Neural crest cell (in vitro differentiated cells): Measurements from ENCODE around the gene KRTAP19-8. TPM values are rescaled to one million over a fixed set of nuclear protein-coding genes. Genes with fewer than 3 reads are reported as not detected.

Experiments
- DNase-seq: peaks from one replicate; pipeline ENCODE4 v3.0.0; 2021; ENCODE audit warnings: low read depth, mixed read lengths, low spot score
- H3K27ac Mint-ChIP-seq: one replicate; pipeline ENCODE4 v1.8.0; 2021; ENCODE audit warnings: mild to moderate bottlenecking, mixed read lengths; ENCODE audit not compliant: unreplicated experiment
- H3K27me3 Mint-ChIP-seq: 2 replicates; pipeline ENCODE4 v1.8.0; 2021; ENCODE audit warnings: low read depth, mild to moderate bottlenecking, mixed read lengths
- H3K36me3 Mint-ChIP-seq: 2 replicates; pipeline ENCODE4 v1.8.0; 2021; ENCODE audit warnings: low read depth, mild to moderate bottlenecking, mixed read lengths
- H3K4me1 Mint-ChIP-seq: 2 replicates; pipeline ENCODE4 v1.8.0; 2021; ENCODE audit warnings: mixed read lengths
- H3K4me3 Mint-ChIP-seq: one replicate; pipeline ENCODE4 v1.8.0; 2021; ENCODE audit warnings: mild to moderate bottlenecking, mixed read lengths
- H3K9me3 Mint-ChIP-seq: 2 replicates; pipeline ENCODE4 v1.8.0; 2021; ENCODE audit warnings: mixed read lengths
- CTCF ChIP-seq: fragments of 200-600 bp; sonication (generic); conservative IDR thresholded peaks from 2 replicates; pipeline ENCODE4 v1.5.0; 2021; ENCODE audit warnings: antibody characterized with exemption, mild to moderate bottlenecking
- total RNA-seq: library from RNA; stranded (reverse); gene quantifications from 2 replicates; pipeline ENCODE4 v1.2.1, GENCODE V29; 2021

Gene KRTAP19-8
- total RNA-seq, 1 donor from 2014 or later = not detected

GRCh38 chr21:31075848-31076247 is 37.6 kb upstream of the KRTAP19-8 start:
- Mint-ChIP-seq H3K27ac (no peak overlapping the region), H3K36me3 (no peaks in the 10 kb centered on the region), H3K4me1 (no peaks in the 10 kb centered on the region), H3K9me3 (no peaks in the 10 kb centered on the region), H3K27me3 (no peaks in the 10 kb centered on the region), H3K4me3 (no peak overlapping the region)
- TF ChIP-seq CTCF = no peak
- no peak for DNase-seq

- TF ChIP-seq CTCF = no peak
Observed at GRCh38 chr21:31072533-31072932, 34.3 kb upstream of the KRTAP19-8 start.

GRCh38 chr21:31064803-31065202 is 26.5 kb upstream of the KRTAP19-8 start:
- no peaks in the 10 kb centered on the region for H3K27me3 Mint-ChIP-seq
- no peaks in the 10 kb centered on the region for H3K9me3 Mint-ChIP-seq
- H3K4me3 Mint-ChIP-seq = no peak overlapping the region

More at GRCh38 chr21:31072533-31072932, 34.3 kb upstream of the KRTAP19-8 start:
- no peaks in the 10 kb centered on the region for H3K36me3 Mint-ChIP-seq
- H3K4me1 Mint-ChIP-seq = no peaks in the 10 kb centered on the region
- DNase-seq = no peak
- no peaks in the 10 kb centered on the region for H3K9me3 Mint-ChIP-seq
- H3K27me3 Mint-ChIP-seq = no peaks in the 10 kb centered on the region
- no peak overlapping the region for H3K27ac Mint-ChIP-seq
- H3K4me3 Mint-ChIP-seq = no peak overlapping the region

GRCh38 chr21:31052489-31053142 is 14.3 kb upstream of the KRTAP19-8 start:
- H3K27me3 Mint-ChIP-seq = no peaks in the 10 kb centered on the region
- no peak for DNase-seq
- no peak for TF ChIP-seq CTCF
- no peaks in the 10 kb centered on the region for H3K4me1 Mint-ChIP-seq
- H3K9me3 Mint-ChIP-seq = peaks cover 3% of the 10 kb centered on the region
- no peaks in the 10 kb centered on the region for H3K36me3 Mint-ChIP-seq
- H3K27ac Mint-ChIP-seq = no peak overlapping the region
- H3K4me3 Mint-ChIP-seq = no peak overlapping the region

More at GRCh38 chr21:31064803-31065202, 26.5 kb upstream of the KRTAP19-8 start:
- no peaks in the 10 kb centered on the region for H3K4me1 Mint-ChIP-seq
- no peak overlapping the region for H3K27ac Mint-ChIP-seq
- no peak for DNase-seq
- no peaks in the 10 kb centered on the region for H3K36me3 Mint-ChIP-seq
- TF ChIP-seq CTCF = no peak

GRCh38 chr21:31050577-31051157 is 12.4 kb upstream of the KRTAP19-8 start:
- Mint-ChIP-seq H3K4me1 (no peaks in the 10 kb centered on the region), H3K27ac (no peak overlapping the region), H3K4me3 (no peak overlapping the region), H3K27me3 (no peaks in the 10 kb centered on the region), H3K9me3 (no peaks in the 10 kb centered on the region), H3K36me3 (no peaks in the 10 kb centered on the region)
- no peak for DNase-seq
- no peak for TF ChIP-seq CTCF
